T-cell (primary cell): ENCODE measurements around the gene STK32B. TPM values are rescaled to one million over a fixed set of nuclear protein-coding genes. Genes with fewer than 3 reads are reported as not detected.
A peak's percentile ranks its signal among the peaks of the same experiment; 100 is the strongest.

Source experiments
- ATAC-seq, 4 experiments: fragments of 200-7000 bp in 3 of 4; fragments of 150-1000 bp in 1 of 4; cut with Tn5 transposase; replicated peaks in 1 of 4; 1 replicate in 3 of 4; 2 replicates in 1 of 4; pipeline ENCODE4 v1.10.0; 2021; ENCODE audit warnings: moderate library complexity in 3 of 4, mild to moderate bottlenecking in 2 of 4, moderate number of reproducible peaks in 1 of 4
- CTCF ChIA-PET, 2 donors: fragments of 300-600 bp; sonication (Branson Sonifier 250); formaldehyde crosslinking; loops; one replicate each; lab custom pipeline; 2022; ENCODE audit warnings: antibody characterized with exemption in 2 of 2; lab: Charles Lee
- POLR2A ChIA-PET, 2 donors: fragments of 300-600 bp; sonication (Branson Sonifier 250); formaldehyde crosslinking; loops; one replicate each; lab custom pipeline; 2022; ENCODE audit warnings: antibody characterized with exemption in 2 of 2; lab: Charles Lee
- DNase-seq, 35 experiments: peaks; one replicate each; pipeline versions ENCODE4 v3.0.0 to v3.0.0-alpha.2; 2013 to 2023
- H3K27ac ChIP-seq: one replicate; pipeline ENCODE4 v1.5.1; 2013; ENCODE audit warnings: low read length
- H3K27me3 ChIP-seq, 2 experiments: replicated peaks in 1 of 2; 1 replicate in 1 of 2; 2 replicates in 1 of 2; pipeline versions ENCODE4 v1.6.1 to v1.7.0; 2013; ENCODE audit warnings: low read length in 1 of 2, mixed read lengths in 1 of 2; ENCODE audit not compliant: control insufficient read depth in 2 of 2, insufficient read depth in 2 of 2; ENCODE audit errors: extremely low read depth in 1 of 2
- H3K36me3 ChIP-seq, 2 donors: 1 replicate in 1 of 2; 2 replicates in 1 of 2; pipeline versions ENCODE4 v1.6.1 to v1.7.0; 2013; ENCODE audit warnings: low read length in 1 of 2; ENCODE audit not compliant: control insufficient read depth in 2 of 2, insufficient read depth in 1 of 2; ENCODE audit errors: extremely low read depth in 1 of 2
- H3K4me1 ChIP-seq, 2 experiments: 1 replicate in 1 of 2; 2 replicates in 1 of 2; pipeline versions ENCODE4 v1.6.1 to v1.7.0; 2013; ENCODE audit warnings: low read length in 2 of 2, mixed read lengths in 1 of 2; ENCODE audit not compliant: insufficient read depth in 2 of 2, control insufficient read depth in 1 of 2; ENCODE audit errors: extremely low read depth in 1 of 2
- H3K4me3 ChIP-seq, 2 donors: 1 replicate in 1 of 2; 2 replicates in 1 of 2; pipeline versions ENCODE4 v1.5.1 to v1.7.0; 2013; ENCODE audit warnings: mild to moderate bottlenecking in 2 of 2, low read length in 1 of 2, moderate library complexity in 1 of 2; ENCODE audit not compliant: control insufficient read depth in 1 of 2; ENCODE audit errors: extremely low read depth in 1 of 2
- H3K9me3 ChIP-seq: 2 replicates; pipeline ENCODE4 v1.7.0; 2013
- H3K27ac Mint-ChIP-seq, 2 donors: one replicate each; pipeline ENCODE4 v1.8.0; 2020 to 2021; ENCODE audit warnings: mild to moderate bottlenecking in 2 of 2, mixed read lengths in 2 of 2
- H3K27me3 Mint-ChIP-seq, 2 donors: one replicate each; pipeline ENCODE4 v1.8.0; 2021 to 2022; ENCODE audit warnings: mixed read lengths in 2 of 2
- H3K36me3 Mint-ChIP-seq: one replicate; pipeline ENCODE4 v1.8.0; 2021; ENCODE audit warnings: mixed read lengths
- H3K4me1 Mint-ChIP-seq, 3 donors: one replicate each; pipeline ENCODE4 v1.8.0; 2020 to 2022; ENCODE audit warnings: mixed read lengths in 3 of 3, mild to moderate bottlenecking in 1 of 3
- H3K4me3 Mint-ChIP-seq, 3 donors: one replicate each; pipeline ENCODE4 v1.8.0; 2020 to 2022; ENCODE audit warnings: mild to moderate bottlenecking in 3 of 3, mixed read lengths in 3 of 3, moderate library complexity in 3 of 3
- H3K9me3 Mint-ChIP-seq, 3 donors: one replicate each; pipeline ENCODE4 v1.8.0; 2020 to 2022; ENCODE audit warnings: mixed read lengths in 3 of 3
- WGBS: methylation state at CpG from one replicate; pipeline ENCODE4 v1.1.5; 2013; ENCODE audit warnings: missing lambda C conversion rate; ENCODE audit not compliant: insufficient coverage; 5-methylcytosine and 5-hydroxymethylcytosine counted together
- total RNA-seq, 35 experiments: library from RNA in 6 of 35; stranded (reverse) in 6 of 35; fragments of 120-200 nt in 1 of 35; gene quantifications; one replicate each; pipeline versions ENCODE4 v1.2.1 to v1.2.4 and lab custom pipeline; 2013 to 2026

The STK32B gene
- total RNA-seq, 5 donors from 2014 or later (not counting 1 experiment from before 2014, with no cell fraction given) = 0.12 to 0.20 (median 0.15) TPM; not detected in 2

DNA sequence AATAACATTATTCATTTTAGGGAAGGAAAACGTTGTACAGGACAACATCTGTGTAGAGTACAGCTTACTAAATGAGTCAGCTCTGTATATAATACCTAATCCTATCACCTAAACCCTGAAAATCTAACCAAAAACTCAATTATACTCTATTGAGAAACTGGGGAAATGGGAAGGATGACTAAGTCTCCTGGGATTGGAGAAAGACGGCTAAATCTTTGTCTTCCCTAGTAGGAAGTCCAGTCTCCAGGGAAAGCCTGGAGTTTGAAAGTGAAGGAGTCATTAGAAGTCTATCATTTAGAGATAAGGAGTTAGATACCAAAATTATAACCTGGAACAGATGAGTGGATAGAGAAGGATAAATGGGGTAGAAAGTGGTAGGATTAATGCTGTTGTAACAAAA, 286.5 kb downstream of the STK32B start:
- Mint-ChIP-seq H3K4me1 (no peaks in the 10 kb centered on the region), H3K36me3 (no peaks in the 10 kb centered on the region), H3K27ac (no peak overlapping the region), H3K27me3 (no peaks in the 10 kb centered on the region), H3K9me3 (peaks cover 0 to 14% (median 4%) of the 10 kb centered on the region in 3 donors), H3K4me3 (no peak overlapping the region)
- 100% methylated on average over 1 of the region's 2 CpGs for WGBS
- Histone ChIP-seq H3K9me3 (no peaks in the 10 kb centered on the region), H3K4me3 (no peak overlapping the region), H3K27me3 (no peaks in the 10 kb centered on the region), H3K4me1 (no peaks in the 10 kb centered on the region), H3K36me3 (no peaks in the 10 kb centered on the region), H3K27ac (no peak overlapping the region)
- no peak for ATAC-seq
- POLR2A ChIA-PET = no interaction called here
- CTCF ChIA-PET = no interaction called here
- no peak for DNase-seq

DNA sequence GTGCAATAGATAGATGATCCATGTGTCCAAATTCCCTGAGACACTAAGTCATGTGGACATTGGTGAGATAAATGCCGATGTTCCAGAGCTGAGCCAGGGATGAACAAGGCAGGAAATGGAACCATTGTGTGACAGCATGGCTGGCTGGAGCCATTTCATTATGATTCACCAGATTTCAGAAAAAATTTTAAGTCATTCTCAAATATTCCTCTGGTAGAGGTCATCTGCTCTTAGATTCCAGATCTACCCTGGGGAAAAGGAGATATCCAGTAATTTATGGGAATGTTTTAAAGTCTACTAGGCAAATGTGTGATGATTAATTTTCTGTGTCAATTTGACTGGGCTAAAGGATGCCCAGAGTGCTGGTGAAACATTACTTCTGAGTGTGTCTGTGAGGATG, 287.3 kb downstream of the STK32B start:
- Mint-ChIP-seq H3K4me1 (no peaks in the 10 kb centered on the region), H3K27me3 (no peaks in the 10 kb centered on the region), H3K9me3 (peaks cover 0 to 14% (median 4%) of the 10 kb centered on the region in 3 donors), H3K36me3 (no peaks in the 10 kb centered on the region), H3K27ac (no peak overlapping the region), H3K4me3 (no peak overlapping the region)
- no peaks in the 10 kb centered on the region for H3K4me1 ChIP-seq
- ChIA-PET POLR2A (no interaction called here), CTCF (no interaction called here)
- 80% methylated on average over 1 of the region's 1 CpG for WGBS
- no peak overlapping the region for H3K4me3 ChIP-seq
- DNase-seq = no peak
- no peaks in the 10 kb centered on the region for H3K9me3 ChIP-seq
- no peaks in the 10 kb centered on the region for H3K36me3 ChIP-seq
- no peak overlapping the region for H3K27ac ChIP-seq
- H3K27me3 ChIP-seq = no peaks in the 10 kb centered on the region
- ATAC-seq = no peak

DNA sequence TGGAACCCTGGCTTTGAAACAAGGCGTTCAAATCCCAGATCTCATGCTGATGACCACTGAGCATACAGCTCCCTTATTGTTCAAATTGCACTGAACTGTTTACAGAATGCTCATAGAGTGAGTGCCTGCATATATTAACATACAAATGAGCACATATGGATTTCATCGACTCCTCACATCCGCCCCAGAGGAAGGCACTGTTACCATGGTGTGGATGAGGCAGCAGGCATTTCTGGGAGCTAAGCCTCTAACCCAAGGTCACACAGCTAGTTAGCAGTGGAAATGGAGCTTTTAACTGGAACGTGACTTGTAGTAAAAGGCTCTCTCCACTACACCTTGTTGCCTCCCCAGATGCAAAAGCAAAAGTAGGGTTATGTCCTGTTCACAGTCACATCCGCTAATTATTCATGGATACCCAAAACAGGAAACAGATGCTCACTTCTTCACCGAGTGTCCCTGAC, 289.7 kb downstream of the STK32B start:
- H3K9me3 Mint-ChIP-seq = peaks cover 0 to 17% (median 0%) of the 10 kb centered on the region in 3 donors
- POLR2A ChIA-PET = no interaction called here
- H3K9me3 ChIP-seq = no peaks in the 10 kb centered on the region
- H3K4me3 Mint-ChIP-seq = no peak overlapping the region
- 33% methylated on average over 3 of the region's 6 CpGs for WGBS
- CTCF ChIA-PET = no interaction called here
- no peak overlapping the region for H3K27ac Mint-ChIP-seq
- no peaks in the 10 kb centered on the region for H3K36me3 Mint-ChIP-seq
- no peaks in the 10 kb centered on the region for H3K4me1 ChIP-seq
- DNase-seq = no peak
- H3K4me1 Mint-ChIP-seq = no peaks in the 10 kb centered on the region
- no peak overlapping the region for H3K4me3 ChIP-seq
- H3K27me3 ChIP-seq = no peaks in the 10 kb centered on the region
- H3K27me3 Mint-ChIP-seq = no peaks in the 10 kb centered on the region
- no peak for ATAC-seq
- no peak overlapping the region for H3K27ac ChIP-seq
- H3K36me3 ChIP-seq = no peaks in the 10 kb centered on the region

DNA sequence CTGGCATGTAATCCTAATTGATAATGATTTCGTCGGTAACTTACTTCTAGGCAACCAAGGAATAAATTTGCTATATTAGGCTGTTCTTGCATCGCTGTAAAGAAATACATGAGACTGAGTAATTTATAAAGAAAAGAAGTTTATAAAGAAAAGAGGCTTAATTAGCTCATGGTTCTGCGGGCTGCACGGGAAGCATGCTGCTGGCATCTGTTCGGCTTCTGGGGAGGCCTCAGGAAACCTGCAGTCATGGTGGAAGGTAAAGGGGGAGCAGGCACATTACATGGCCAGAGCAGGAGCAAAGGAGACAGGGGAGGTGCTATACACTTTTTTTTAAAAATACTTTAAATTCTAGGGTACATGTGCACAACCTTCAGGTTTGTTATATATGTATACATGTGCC, 290.2 kb downstream of the STK32B start:
- WGBS = 46% methylated on average over 4 of the region's 6 CpGs
- no peak overlapping the region for H3K4me3 ChIP-seq
- Mint-ChIP-seq H3K36me3 (no peaks in the 10 kb centered on the region), H3K4me3 (no peak overlapping the region), H3K27ac (no peak overlapping the region), H3K9me3 (peaks cover 0 to 17% (median 0%) of the 10 kb centered on the region in 3 donors), H3K4me1 (no peaks in the 10 kb centered on the region), H3K27me3 (no peaks in the 10 kb centered on the region)
- no peaks in the 10 kb centered on the region for H3K4me1 ChIP-seq
- H3K27ac ChIP-seq = no peak overlapping the region
- H3K36me3 ChIP-seq = no peaks in the 10 kb centered on the region
- ChIA-PET CTCF (no interaction called here), POLR2A (no interaction called here)
- no peak for DNase-seq
- H3K27me3 ChIP-seq = no peaks in the 10 kb centered on the region
- ATAC-seq = no peak
- H3K9me3 ChIP-seq = no peaks in the 10 kb centered on the region

DNA sequence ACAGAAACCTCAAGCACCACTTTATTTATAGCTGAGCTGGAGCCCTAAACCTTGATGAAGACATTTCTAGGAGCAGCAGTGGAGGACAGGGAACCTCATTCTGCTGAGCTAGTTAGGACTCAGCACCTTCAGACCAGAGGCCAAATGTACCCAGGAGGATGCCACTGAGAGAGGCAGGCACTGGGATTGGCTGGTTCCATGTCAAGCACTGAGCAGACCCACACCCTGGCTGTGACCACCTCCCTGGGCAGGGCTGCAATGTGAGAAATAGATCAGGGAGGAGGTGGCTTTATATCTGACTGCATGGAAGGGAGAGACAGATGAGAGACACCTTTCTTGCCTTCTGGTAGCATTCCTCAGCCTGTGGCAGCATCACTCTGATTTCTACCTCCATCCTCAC, 304.6 kb downstream of the STK32B start:
- H3K4me1 ChIP-seq = no peaks in the 10 kb centered on the region
- H3K4me3 ChIP-seq = no peak overlapping the region
- H3K27me3 ChIP-seq = no peaks in the 10 kb centered on the region
- H3K27ac ChIP-seq = no peak overlapping the region
- no peaks in the 10 kb centered on the region for H3K9me3 ChIP-seq
- Mint-ChIP-seq H3K36me3 (no peaks in the 10 kb centered on the region), H3K4me3 (no peak overlapping the region), H3K9me3 (peaks cover 0 to 7% (median 3%) of the 10 kb centered on the region in 3 donors), H3K27me3 (no peaks in the 10 kb centered on the region), H3K4me1 (no peaks in the 10 kb centered on the region), H3K27ac (no peak overlapping the region)
- ChIA-PET POLR2A (no interaction called here), CTCF (no interaction called here)
- H3K36me3 ChIP-seq = no peaks in the 10 kb centered on the region
- ATAC-seq = no peak
- no peak for DNase-seq

DNA sequence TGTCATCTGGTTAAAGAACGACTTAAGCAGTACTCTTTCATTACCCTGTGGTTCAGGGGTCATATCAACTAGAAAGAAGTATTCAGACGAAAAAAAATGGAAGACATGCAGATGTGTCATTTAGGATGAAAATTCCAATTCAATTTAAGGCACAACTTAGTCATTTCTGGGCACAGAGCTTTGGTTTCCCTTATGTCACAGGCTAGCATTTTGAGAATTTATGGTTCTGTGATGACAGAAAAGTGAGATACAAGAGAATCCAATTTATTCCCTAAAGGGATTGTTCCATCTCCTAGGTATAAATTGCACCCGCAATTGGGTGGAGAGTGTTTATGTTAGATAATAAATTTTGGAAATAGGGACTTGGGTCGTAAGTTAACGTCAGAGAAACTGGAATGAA, 306.6 kb downstream of the STK32B start:
- no CpG with 5 or more reads among the region's 5 CpGs for WGBS
- CTCF ChIA-PET = no interaction called here
- Mint-ChIP-seq H3K27me3 (no peaks in the 10 kb centered on the region), H3K4me3 (no peak overlapping the region), H3K36me3 (no peaks in the 10 kb centered on the region), H3K27ac (no peak overlapping the region), H3K9me3 (peaks cover 3 to 6% (median 3%) of the 10 kb centered on the region in 3 donors), H3K4me1 (no peaks in the 10 kb centered on the region)
- Histone ChIP-seq H3K27me3 (no peaks in the 10 kb centered on the region), H3K4me1 (no peaks in the 10 kb centered on the region), H3K9me3 (no peaks in the 10 kb centered on the region), H3K4me3 (no peak overlapping the region), H3K36me3 (no peaks in the 10 kb centered on the region), H3K27ac (no peak overlapping the region)
- DNase-seq (no peak), ATAC-seq (no peak)
- POLR2A ChIA-PET = no interaction called here

DNA sequence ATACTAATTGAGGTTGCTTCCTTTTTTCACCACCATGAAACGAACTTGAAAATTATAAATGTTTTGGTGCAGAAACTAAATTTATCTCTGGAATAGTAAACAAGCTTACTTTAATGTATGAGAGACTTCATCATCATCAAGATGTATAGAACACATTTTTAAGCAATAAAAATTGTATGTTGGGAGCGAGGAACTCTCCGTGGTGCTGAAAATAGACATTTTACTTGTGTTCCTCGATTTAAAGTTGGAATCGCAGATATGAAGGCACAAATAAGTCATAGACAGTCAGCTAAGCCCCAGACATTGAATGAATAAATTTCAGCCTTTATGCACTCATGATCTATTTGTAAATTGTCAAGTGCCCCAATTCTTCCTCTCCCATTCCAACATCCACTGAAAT, 310.7 kb downstream of the STK32B start:
- no peak overlapping the region for H3K4me3 ChIP-seq
- no peak overlapping the region for H3K4me3 Mint-ChIP-seq
- H3K36me3 Mint-ChIP-seq = no peaks in the 10 kb centered on the region
- H3K27me3 Mint-ChIP-seq = no peaks in the 10 kb centered on the region
- CTCF ChIA-PET = no interaction called here
- peaks cover 3 to 6% (median 5%) of the 10 kb centered on the region in 3 donors for H3K9me3 Mint-ChIP-seq
- H3K4me1 ChIP-seq = no peaks in the 10 kb centered on the region
- POLR2A ChIA-PET = no interaction called here
- H3K27ac ChIP-seq = no peak overlapping the region
- ATAC-seq (no peak), DNase-seq (peak in 1 of 35 experiments; percentile 3)
- WGBS = no CpG with 5 or more reads among the region's 5 CpGs
- no peaks in the 10 kb centered on the region for H3K36me3 ChIP-seq
- no peaks in the 10 kb centered on the region for H3K4me1 Mint-ChIP-seq
- H3K9me3 ChIP-seq = no peaks in the 10 kb centered on the region
- no peak overlapping the region for H3K27ac Mint-ChIP-seq
- H3K27me3 ChIP-seq = no peaks in the 10 kb centered on the region
